Stomach (tissue), 9 donors: ENCODE data around the gene RANBP3. TPM values are rescaled to one million over a fixed set of nuclear protein-coding genes. Genes with fewer than 3 reads are reported as not detected.
"Not testable (repeated sequence)": the region's sequence is repeated elsewhere in the genome, so short reads cannot be mapped to it uniquely, and the experiment has no call there.

Source experiments
- DNase-seq, 2 donors: peaks; one replicate each; pipeline versions ENCODE4 v3.0.0 to v3.0.0-alpha.2; 2013 to 2019
- H3K27ac ChIP-seq, 5 donors: fragments of 200-600 bp in 4 of 5; sonication (generic) in 4 of 5; one replicate each; pipeline ENCODE4 v1.5.1; 2013 to 2019; ENCODE audit warnings: mild to moderate bottlenecking in 1 of 5, moderate library complexity in 1 of 5
- H3K27me3 ChIP-seq, 3 donors: fragments of 200-600 bp; sonication (generic); one replicate each; pipeline ENCODE4 v1.5.1; 2017 to 2019; ENCODE audit warnings: mixed run types in 1 of 3
- H3K36me3 ChIP-seq, 4 donors: fragments of 200-600 bp; sonication (generic); 1 replicate in 3 of 4; 2 replicates in 1 of 4; pipeline ENCODE4 v1.5.1; 2016 to 2019
- H3K4me1 ChIP-seq, 4 donors: fragments of 200-600 bp; sonication (generic); one replicate each; pipeline ENCODE4 v1.5.1; 2016 to 2019
- H3K4me3 ChIP-seq, 4 donors: fragments of 200-600 bp; sonication (generic) in 3 of 4; one replicate each; pipeline ENCODE4 v1.5.1; 2016 to 2019; ENCODE audit warnings: mild to moderate bottlenecking in 1 of 4
- H3K9me3 ChIP-seq, 4 donors: fragments of 200-600 bp; sonication (generic); one replicate each; pipeline ENCODE4 v1.5.1; 2016 to 2019
- CTCF ChIP-seq, 7 experiments: fragments of 450-650 bp in 4 of 7; fragments of 200-600 bp in 3 of 7; sonication (generic) in 3 of 7; IDR thresholded peaks; one replicate each; pipeline ENCODE4 v1.5.1; 2016 to 2019; ENCODE audit warnings: antibody characterized with exemption in 7 of 7, control low read depth in 2 of 7, mild to moderate bottlenecking in 1 of 7
- EP300 ChIP-seq: sonication (generic); formaldehyde crosslinking; IDR thresholded peaks from one replicate; pipeline ENCODE4 v1.6.1; 2017; ENCODE audit warnings: antibody characterized with exemption
- POLR2A ChIP-seq, 4 donors: fragments of 450-650 bp; IDR thresholded peaks; one replicate each; pipeline ENCODE4 v1.6.1; 2016; ENCODE audit warnings: antibody characterized with exemption in 4 of 4, control low read depth in 2 of 4, mild to moderate bottlenecking in 1 of 4, moderate library complexity in 1 of 4
- POLR2AphosphoS5 ChIP-seq, 3 donors: sonication (generic); formaldehyde crosslinking; IDR thresholded peaks; one replicate each; pipeline ENCODE4 v1.6.1; 2016; ENCODE audit warnings: antibody characterized with exemption in 3 of 3
- WGBS, 5 donors: extraction: QIAGEN DNeasy Blood & Tissue Kit in 3 of 5; methylation state at CpG; one replicate each; pipeline versions ENCODE4 v1.1.5 to v1.1.7; 2013 to 2018; 5-methylcytosine and 5-hydroxymethylcytosine counted together
- intact Hi-C: fragments of 100-400 bp; cut with DNase I; formaldehyde crosslinking; loops from one replicate; pipeline ENCODE4 v1.15.1; 2023; ENCODE audit warnings: low total_unique reads
- polyA plus RNA-seq, 3 donors: library from polyadenylated mRNA; stranded (reverse); fragments of 200-250 nt; gene quantifications; one replicate each; pipeline ENCODE4 v1.2.3, GENCODE V29; 2013
- total RNA-seq, 5 donors: library from RNA; depleted of rRNA; stranded (reverse); fragments of >200 nt; gene quantifications; one replicate each; pipeline versions ENCODE4 v1.1.0 to v1.2.3, GENCODE V29; 2014 to 2016
- donor health status: healthy with polysubstance abuse.
- donor health status: Bipolar disorder and iron deficiency.
- donor health status: healthy.

The RANBP3 gene
- total and polyA plus RNA-seq, 8 donors: 27.7 to 235 (median 39.2) TPM

GRCh38 chr19:5966215-5966614, 11.7 kb downstream of the RANBP3 start:
- Histone ChIP-seq H3K4me1 (peaks cover 60 to 98% (median 89%) of the 10 kb centered on the region in 4 donors), H3K9me3 (no peaks in the 10 kb centered on the region), H3K4me3 (no peak overlapping the region), H3K36me3 (peaks cover 0 to 12% (median 2%) of the 10 kb centered on the region in 4 donors), H3K27ac (peak overlapping the region; percentile 12 to 84 (median 73)), H3K27me3 (no peaks in the 10 kb centered on the region)
- intact Hi-C loops: no loop called here
- WGBS, 5 donors: 46 to 66% (median 58%) methylated on average over 8 of the region's 8 CpGs
- peak in 1 of 2 donors; percentile 83 for DNase-seq
- TF ChIP-seq POLR2A (IDR thresholded peaks at IDR 0.05): no peak
- peak; percentile 70 to 92 (median 77) for TF ChIP-seq POLR2AphosphoS5 (IDR thresholded peaks at IDR 0.05)
- TF ChIP-seq EP300: peak; percentile 36
- TF ChIP-seq CTCF (IDR thresholded peaks at IDR 0.05): no peak

DNA sequence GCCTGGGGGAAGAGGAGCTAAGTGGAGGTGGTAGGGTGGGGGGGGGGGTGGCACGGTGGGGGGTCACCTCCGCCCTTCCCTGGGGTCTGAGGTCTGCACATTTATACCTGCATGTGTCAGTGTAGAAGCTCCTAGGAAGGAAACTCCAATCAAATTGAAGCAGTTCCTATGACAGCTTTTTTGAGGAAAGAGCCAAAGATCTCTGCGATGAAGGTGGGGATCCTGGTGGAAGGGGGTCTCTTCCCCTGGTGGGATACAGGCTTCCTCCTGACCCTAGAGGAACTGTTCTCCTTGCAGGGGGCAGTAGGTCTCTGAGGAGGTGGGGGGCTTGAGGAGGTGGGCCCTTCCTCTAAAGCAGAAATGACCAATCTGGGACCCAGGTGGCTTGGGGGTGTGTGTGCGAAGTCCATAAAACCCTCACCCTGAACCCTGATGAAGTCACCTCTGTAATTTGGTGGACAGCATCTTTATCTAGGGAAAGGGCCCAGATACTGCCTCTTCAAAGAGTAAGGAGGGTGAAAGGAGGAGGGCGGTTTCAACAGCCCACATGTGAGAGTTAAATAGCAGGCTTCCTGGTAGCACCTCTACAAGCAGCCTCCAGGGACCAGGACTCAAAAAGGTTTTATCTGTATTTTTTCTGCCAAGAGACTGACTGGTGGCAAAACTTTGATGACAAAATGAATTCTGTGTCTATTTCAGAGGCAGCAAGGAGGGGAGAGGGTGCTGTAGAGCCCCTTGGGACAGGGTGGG, 12.9 kb downstream of the RANBP3 start:
- TF ChIP-seq POLR2A (IDR thresholded peaks at IDR 0.05) (no peak), POLR2AphosphoS5 (IDR thresholded peaks at IDR 0.05) (no peak), CTCF (IDR thresholded peaks at IDR 0.05) (no peak), EP300 (no peak)

DNA sequence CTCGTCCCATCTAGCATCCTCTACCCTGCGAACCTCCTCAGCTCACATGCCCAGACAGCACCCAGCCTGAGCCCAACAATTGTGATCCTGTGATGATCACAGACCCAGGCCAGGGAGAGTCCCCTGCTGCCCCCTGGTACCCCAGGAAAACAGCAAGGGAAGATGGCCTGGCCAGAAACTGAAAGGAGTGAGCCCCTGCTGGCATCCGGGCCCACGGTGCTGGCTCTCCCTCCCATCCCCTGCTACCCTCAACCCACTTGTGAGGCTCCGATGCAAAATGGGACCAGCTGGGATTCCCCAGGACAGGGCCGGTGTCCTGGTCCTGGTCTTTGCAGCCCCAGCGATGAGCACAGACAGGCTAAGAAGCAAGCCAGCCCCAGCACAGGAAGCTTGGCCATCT, 14.1 kb downstream of the RANBP3 start:
- Histone ChIP-seq H3K9me3 (no peaks in the 10 kb centered on the region), H3K4me1 (peaks cover 72 to 100% (median 95%) of the 10 kb centered on the region in 4 donors), H3K27ac (peak overlapping the region in 4 of 5 donors; percentile 11 to 84 (median 80)), H3K27me3 (no peaks in the 10 kb centered on the region), H3K4me3 (no peak overlapping the region), H3K36me3 (peaks cover 0 to 10% (median 2%) of the 10 kb centered on the region in 4 donors)
- intact Hi-C loops: no loop called here
- TF ChIP-seq CTCF (IDR thresholded peaks at IDR 0.05): no peak
- TF ChIP-seq POLR2AphosphoS5 (IDR thresholded peaks at IDR 0.05): no peak
- no peak for TF ChIP-seq EP300
- no peak for TF ChIP-seq POLR2A (IDR thresholded peaks at IDR 0.05)
- 87 to 97% (median 94%) methylated on average over 5 to 7 of the region's 7 CpGs for WGBS, 5 donors
- DNase-seq: no peak

More for the DNA sequence above, 12.9 kb downstream of the RANBP3 start:
- Histone ChIP-seq H3K36me3 (peaks cover 0 to 12% (median 2%) of the 10 kb centered on the region in 4 donors), H3K4me1 (peaks cover 72 to 100% (median 96%) of the 10 kb centered on the region in 4 donors), H3K27me3 (no peaks in the 10 kb centered on the region), H3K27ac (peak overlapping the region in 4 of 5 donors; percentile 64 to 84 (median 78)), H3K9me3 (no peaks in the 10 kb centered on the region), H3K4me3 (no peak overlapping the region)
- intact Hi-C loops: no loop called here
- DNase-seq: no peak
- 87 to 92% (median 89%) methylated on average over 3 to 5 of the region's 5 CpGs for WGBS, 5 donors

DNA sequence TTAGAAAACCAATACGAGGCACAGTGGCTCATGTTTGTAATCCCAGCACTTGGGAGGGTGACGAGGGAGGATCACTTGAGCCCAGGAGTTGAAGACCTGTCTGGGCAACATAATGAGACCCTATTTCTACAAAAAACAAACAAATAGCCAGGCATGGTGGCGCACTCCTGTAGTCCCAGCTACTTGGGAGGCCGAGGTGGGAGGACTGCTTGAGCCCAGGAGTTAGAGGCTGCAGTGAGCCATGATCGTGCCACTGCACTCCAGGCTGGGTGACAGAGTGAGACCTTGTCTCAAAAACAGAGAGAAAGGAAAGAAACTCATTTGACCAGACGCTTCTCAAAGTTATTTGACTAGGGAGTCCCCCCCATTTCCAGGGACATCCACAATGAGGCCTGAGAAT, 14.7 kb downstream of the RANBP3 start:
- intact Hi-C loops, H3K9me3 ChIP-seq, H3K27me3 ChIP-seq, H3K4me3 ChIP-seq, DNase-seq: not testable (repeated sequence)
- Histone ChIP-seq H3K4me1 (peaks cover 72 to 100% (median 93%) of the 10 kb centered on the region in 4 donors), H3K36me3 (peaks cover 0 to 15% (median 2%) of the 10 kb centered on the region in 4 donors), H3K27ac (peak overlapping the region in 4 of 5 donors; percentile 11 to 84 (median 80))
- WGBS, 5 donors: 81 to 86% (median 82%) methylated on average over 6 of the region's 6 CpGs
